ENCODE results near the gene TENM4. TPM values are rescaled to one million over a fixed set of nuclear protein-coding genes. Genes with fewer than 3 reads are reported as not detected.

Gene TENM4
- total RNA-seq, 1 experiment from 2014 or later = not detected

- DNase-seq (ENCODE audit: low spot score) = no peak
These were observed 352.9 kb downstream of the TENM4 start for GRCh38 chr11:79087961-79088318.

- no peak for DNase-seq (ENCODE audit: low spot score)
These were observed 353.4 kb downstream of the TENM4 start for GRCh38 chr11:79087238-79087960.

- DNase-seq (ENCODE audit: low spot score) = no peak
These were observed 354.8 kb downstream of the TENM4 start for GRCh38 chr11:79086056-79086455.

- no peak for DNase-seq (ENCODE audit: low spot score)
These were observed 356.4 kb downstream of the TENM4 start for GRCh38 chr11:79084382-79084781.

- no peak for DNase-seq (ENCODE audit: low spot score)
These were observed 357.5 kb downstream of the TENM4 start for GRCh38 chr11:79083352-79083751.

DNA sequence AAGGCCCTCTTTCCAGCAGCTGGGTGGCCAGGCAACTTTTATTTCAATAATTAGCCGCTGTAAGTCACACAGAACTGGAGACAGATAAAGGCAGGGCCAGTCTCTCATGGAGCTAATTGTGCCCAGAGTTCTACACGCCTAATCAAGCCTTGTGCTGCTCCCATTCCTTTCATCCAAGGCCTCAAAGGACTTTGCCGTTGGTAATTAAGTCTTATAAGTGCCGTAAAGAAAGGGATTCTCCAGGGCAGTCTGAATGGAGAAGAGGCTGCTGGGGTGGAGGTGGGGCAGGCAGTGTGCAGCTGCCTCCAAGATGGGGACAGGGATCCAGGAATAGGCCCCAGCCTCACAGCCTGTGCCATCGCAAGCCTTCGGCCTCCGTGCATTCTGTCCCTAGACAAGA lies 357.9 kb downstream of the TENM4 start:
- no peak for DNase-seq (ENCODE audit: low spot score)

DNA sequence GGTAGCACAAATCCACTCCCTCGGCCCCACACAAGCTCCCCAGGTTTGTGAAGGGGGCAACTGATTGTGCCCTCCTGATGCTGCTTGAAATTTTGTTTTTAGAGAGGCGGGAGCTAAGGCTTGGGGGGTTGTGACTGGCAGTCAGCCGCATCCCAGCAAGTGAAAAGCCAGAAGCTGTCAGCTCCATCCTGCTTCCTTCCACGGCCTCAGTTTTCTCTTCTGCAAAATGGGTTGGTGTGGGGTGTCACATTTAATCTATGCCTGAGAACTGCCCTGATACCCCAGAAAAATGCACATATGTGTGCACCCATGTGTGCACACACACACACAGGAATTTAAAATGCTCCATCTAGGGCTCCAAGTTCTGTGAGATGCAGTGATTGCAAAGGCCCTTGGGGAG lies 358.6 kb downstream of the TENM4 start:
- no peak for DNase-seq (ENCODE audit: low spot score)

DNA sequence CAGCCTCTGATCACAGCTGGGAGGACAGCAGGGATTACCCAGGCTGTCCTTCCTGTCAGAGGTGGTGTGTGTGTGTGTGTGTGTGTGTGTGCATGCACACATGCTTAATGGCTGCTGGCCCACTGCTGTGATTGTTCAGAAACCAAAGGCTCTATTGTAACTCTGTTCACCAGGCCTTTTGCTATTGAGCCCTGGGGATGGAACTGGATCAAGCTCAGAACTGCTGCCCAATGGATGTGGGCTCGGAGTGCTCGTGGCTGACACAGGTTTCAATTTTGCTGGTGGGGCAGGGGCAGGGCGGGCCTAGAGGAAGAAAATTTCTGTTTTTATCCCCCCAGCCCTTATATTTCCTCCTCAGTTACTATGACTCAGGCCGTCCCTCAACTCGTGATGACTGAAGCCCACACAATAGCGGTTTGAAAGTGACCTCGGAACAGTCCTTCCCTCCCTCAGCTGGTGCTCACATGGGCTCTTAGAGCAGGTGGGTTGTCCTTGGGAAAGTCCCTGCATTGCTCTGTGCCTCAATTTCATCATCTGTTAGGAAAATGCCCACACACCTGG lies 359.3 kb downstream of the TENM4 start:
- no peak for DNase-seq (ENCODE audit: low spot score)

GRCh38 chr11:79080551-79080950 lies 360.3 kb downstream of the TENM4 start:
- no peak for DNase-seq (ENCODE audit: low spot score)

GRCh38 chr11:79078999-79079398 lies 361.8 kb downstream of the TENM4 start:
- no peak for DNase-seq (ENCODE audit: low spot score)

GRCh38 chr11:79078456-79078855 lies 362.4 kb downstream of the TENM4 start:
- no peak for DNase-seq (ENCODE audit: low spot score)

DNA sequence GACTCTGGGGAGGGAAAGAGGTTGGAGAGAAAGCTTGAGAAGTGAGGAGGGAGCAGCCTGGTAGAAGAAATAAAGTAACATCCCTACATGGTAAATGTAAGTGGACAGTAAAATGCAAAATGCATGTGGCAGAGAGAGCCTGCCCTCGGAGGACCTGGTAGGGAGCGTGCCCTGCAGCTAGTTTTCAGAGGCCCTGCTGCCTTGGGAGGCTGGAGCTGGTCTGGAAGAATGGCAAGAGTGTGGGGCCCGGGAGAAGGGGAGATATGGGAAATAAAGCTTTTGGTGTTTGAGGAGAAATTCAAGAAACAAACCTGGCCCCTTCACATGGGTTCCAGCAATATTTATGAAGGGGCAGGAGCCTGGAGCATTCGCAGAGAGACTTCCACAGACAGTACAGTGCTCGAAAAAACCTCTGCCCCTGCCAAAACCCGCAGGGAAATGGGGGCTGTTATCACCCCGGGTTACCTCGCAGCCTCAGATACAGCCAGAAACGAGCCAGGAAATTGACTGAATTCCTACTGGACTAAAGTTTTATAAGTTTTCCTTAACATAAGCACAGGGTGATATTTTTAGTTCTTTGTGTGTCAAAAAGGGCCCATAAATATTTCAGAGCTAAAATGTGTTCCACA lies 363.0 kb downstream of the TENM4 start:
- no peak for DNase-seq (ENCODE audit: low spot score)

DNA sequence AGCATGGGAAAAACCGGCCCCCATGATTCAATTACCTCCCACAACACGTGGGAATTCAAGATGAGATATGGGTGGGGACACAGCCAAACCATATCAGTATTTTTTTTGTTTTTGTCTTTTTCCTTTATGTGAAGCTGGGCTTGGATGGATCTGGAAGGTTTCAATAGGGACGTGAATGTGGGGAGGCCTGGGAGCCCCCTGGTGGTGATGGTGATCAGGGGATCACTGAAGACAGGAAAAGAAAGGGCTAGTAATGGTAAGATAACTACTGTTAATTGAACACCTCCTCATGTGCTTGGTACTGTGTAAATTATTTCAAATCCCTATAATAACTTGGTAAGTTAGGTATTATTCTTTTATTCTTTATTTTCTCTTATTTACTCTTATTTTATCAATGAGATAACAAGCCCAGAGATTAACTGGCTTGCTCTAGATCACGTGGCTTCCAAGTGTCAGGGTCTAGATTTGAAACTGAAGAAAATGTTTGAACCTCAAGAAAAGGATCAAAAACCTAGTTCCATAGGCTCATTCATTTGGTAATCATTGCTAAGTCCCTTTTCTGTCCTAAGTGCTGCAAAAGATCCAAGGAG lies 364.2 kb downstream of the TENM4 start:
- peak; percentile 61 for DNase-seq (ENCODE audit: low spot score)

DNA sequence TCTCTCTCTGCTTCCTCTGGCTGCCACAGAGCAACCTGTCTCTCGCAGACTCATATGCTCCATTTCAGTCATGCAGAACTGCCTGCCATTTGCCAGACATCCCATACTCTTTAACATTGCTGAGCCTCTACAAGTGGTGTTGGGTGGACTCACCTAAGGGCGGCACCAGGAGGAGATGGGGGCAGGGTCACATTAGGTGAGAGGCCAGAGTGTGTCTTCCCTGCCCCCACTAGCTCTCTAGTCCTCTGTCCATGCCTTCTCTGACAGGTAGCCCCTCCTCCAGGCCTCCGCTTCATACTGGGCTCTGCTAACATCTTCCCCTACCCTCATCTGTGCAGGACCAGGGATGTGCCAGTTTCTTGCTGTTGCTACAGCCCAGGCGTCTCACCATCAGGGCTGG lies 366.3 kb downstream of the TENM4 start:
- DNase-seq (ENCODE audit: low spot score) = no peak

DNA sequence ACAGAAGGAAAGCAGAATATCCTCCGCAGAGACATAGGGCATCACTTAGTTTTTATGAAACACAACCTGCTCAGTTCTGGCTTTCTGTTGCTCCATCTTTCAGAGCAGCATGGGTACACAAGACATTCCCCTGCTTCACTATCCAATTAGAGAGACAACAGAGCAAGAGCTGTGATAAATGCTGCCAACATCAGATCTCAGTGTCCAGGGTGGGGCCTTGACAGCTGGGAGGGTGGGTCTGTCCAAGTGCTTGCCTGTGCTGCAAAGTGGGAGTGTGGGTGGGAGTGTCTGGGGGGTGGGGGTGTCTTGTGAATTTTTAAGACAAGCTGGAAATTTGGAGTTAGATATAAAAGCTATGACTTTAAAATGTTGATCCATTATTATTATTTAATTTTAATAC lies 369.6 kb downstream of the TENM4 start:
- DNase-seq (ENCODE audit: low spot score) = no peak

- no peak for DNase-seq (ENCODE audit: low spot score)
These were observed 370.3 kb downstream of the TENM4 start for GRCh38 chr11:79070518-79070917.

DNA sequence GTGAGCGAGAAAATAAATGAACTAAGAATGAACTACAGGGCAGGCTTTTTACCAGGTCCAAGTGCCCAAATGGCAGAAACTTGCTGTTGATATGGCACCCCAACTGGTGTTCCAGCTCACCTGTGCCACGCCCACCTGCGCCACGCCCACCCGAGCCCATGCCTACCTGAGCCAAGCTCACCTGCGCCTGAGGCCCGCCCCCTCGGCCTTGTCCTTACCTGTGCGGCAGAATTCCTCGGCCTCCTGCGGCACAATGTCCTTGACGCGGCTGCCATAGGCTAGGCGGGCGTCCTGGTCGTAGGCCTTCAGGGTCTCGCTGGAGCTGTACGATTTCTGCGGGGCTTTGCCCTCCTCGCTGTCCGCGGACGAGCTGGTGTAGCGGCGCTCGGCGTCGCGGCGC lies 371.3 kb downstream of the TENM4 start:
- no peak for DNase-seq (ENCODE audit: low spot score)

DNA sequence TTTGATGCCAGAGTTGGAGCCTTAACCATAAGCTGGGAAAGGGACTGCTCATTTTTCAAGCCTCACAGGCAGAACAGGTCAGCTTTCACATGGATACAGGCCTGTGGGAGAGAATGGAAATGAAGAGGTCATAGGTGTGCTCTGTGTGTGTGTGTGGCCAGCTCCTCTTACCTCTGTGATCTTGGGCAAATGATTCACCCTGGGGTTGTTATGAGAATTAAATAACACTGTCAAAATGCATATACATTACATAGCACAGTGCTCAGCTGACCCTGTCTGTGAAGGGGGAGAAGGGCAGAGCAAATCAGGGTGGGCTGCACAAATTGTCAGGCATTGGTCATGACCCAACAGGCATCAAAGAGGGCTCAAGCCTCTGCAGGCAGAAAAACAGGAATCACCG lies 372.5 kb downstream of the TENM4 start:
- no peak for DNase-seq (ENCODE audit: low spot score)

GRCh38 chr11:79067352-79067679 lies 373.5 kb downstream of the TENM4 start:
- no peak for DNase-seq (ENCODE audit: low spot score)

DNA sequence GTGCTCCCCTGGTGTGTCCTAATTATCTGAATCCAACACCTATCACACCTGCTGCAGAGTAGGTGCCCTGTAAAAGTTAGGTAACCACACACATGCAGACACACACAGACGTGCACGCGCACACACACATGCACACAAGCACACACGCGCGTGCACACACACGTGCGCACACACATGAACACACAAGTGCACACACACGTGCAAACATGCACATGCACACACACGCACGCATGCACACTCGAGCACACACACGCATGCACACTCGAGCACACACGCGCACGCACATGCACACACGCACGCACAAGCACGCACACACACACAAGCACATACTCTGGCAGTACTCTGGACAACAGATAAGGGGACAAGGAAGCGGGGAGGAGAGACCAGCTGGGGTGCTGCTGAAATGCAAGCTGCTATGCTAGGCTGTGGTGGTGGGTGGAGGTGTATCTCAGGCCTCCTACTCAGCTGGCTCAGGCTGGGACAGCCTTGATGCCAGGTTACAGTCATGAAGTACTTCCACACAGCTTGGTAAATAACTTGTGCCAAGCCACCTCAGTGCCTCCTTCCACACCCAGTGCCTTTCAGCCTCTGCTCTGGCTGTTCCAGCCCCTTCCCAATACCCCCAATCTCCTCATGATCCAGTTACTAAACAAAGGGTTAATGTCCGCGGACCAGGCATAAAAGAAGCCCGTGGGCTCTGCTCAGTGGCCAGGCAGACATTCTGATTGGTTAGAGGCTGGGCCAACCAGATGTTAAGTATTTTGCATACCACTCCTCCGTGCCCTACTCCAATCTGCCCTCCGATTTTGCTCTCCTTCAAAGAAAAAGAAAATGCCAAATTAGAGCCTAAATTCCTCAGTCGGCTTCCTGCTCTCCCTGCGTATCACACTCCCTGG lies 374.1 kb downstream of the TENM4 start:
- DNase-seq (ENCODE audit: low spot score) = no peak

- DNase-seq (ENCODE audit: low spot score) = peak; percentile 19
These were observed 377.7 kb downstream of the TENM4 start for GRCh38 chr11:79062814-79063762.
